Panc1 (cell line): ENCODE measurements around the gene IVNS1ABP. TPM values are rescaled to one million over a fixed set of nuclear protein-coding genes. Genes with fewer than 3 reads are reported as not detected.

ENCODE experiments used
- ATAC-seq: fragments of 200-7000 bp; cut with Tn5 transposase; 2 replicates; pipeline ENCODE4 v1.9.1; 2020; ENCODE audit warnings: mild to moderate bottlenecking, moderate library complexity
- BruUV-seq: library from RNA; stranded (reverse); fragments of 400-500 nt; replicated peaks from 2 replicates; lab custom pipeline; 2021; lab: Mats Ljungman, UMichigan
- CTCF ChIA-PET: fragments of 300-600 bp; sonication (Branson Sonifier 250); formaldehyde crosslinking; loops from one replicate; lab custom pipeline; 2022; ENCODE audit warnings: antibody characterized with exemption; lab: Charles Lee
- POLR2A ChIA-PET: fragments of 300-600 bp; sonication (Branson Sonifier 250); formaldehyde crosslinking; loops from one replicate; lab custom pipeline; 2022; ENCODE audit warnings: antibody characterized with exemption; lab: Charles Lee
- DNase-seq: peaks from one replicate; pipeline ENCODE4 v3.0.0-alpha.2; 2010; ENCODE audit warnings: low read depth, low spot score
- H3K27ac ChIP-seq: 2 replicates; pipeline ENCODE4 v1.5.1; 2011; ENCODE audit warnings: mild to moderate bottlenecking, low read length, inconsistent platforms
- H3K27me3 ChIP-seq: fragments of 200-500 bp; sonication (Bioruptor generic); 2 replicates; pipeline ENCODE4 v1.6.0; 2014; ENCODE audit warnings: low read length, inconsistent platforms; ENCODE audit not compliant: control insufficient read depth, insufficient read depth
- H3K36me3 ChIP-seq: fragments of 200-500 bp; sonication (Bioruptor generic); 2 replicates; pipeline ENCODE4 v1.5.1; 2014; ENCODE audit warnings: inconsistent platforms, mild to moderate bottlenecking, low read length, moderate library complexity; ENCODE audit not compliant: control insufficient read depth, insufficient read depth
- H3K4me1 ChIP-seq: 2 replicates; pipeline ENCODE4 v1.5.1; 2011; ENCODE audit warnings: inconsistent platforms, mild to moderate bottlenecking, low read length, moderate library complexity; ENCODE audit not compliant: control insufficient read depth, insufficient read depth
- H3K4me3 ChIP-seq, 2 experiments: 2 replicates each; pipeline ENCODE4 v1.5.1; 2011 to 2012; ENCODE audit warnings: low read depth in 2 of 2, low read length in 2 of 2, mild to moderate bottlenecking in 2 of 2, inconsistent platforms in 1 of 2, moderate library complexity in 1 of 2
- H3K9me3 ChIP-seq: fragments of 200-500 bp; sonication (Bioruptor generic); 2 replicates; pipeline ENCODE4 v1.5.1; 2014; ENCODE audit warnings: low read depth, mild to moderate bottlenecking, inconsistent platforms, low read length, moderate library complexity; ENCODE audit not compliant: control insufficient read depth, insufficient read depth
- POLR2AphosphoS5 ChIP-seq: IDR thresholded peaks from 2 replicates; pipeline ENCODE4 v1.6.1; 2012; ENCODE audit warnings: mild to moderate bottlenecking, low read depth, low read length, moderate library complexity
- REST ChIP-seq, 2 experiments: IDR thresholded peaks; 2 replicates each; pipeline ENCODE4 v1.6.1; 2011 to 2012; ENCODE audit warnings: low read depth in 2 of 2, control low read depth in 1 of 2, low read length in 1 of 2, mild to moderate bottlenecking in 1 of 2, moderate library complexity in 1 of 2; ENCODE audit not compliant: insufficient read depth in 1 of 2
- SIN3A ChIP-seq: IDR thresholded peaks from 2 replicates; pipeline ENCODE4 v1.6.1; 2012; ENCODE audit warnings: low read depth, mild to moderate bottlenecking, low read length, moderate library complexity, borderline replicate concordance; ENCODE audit not compliant: insufficient read depth
- TCF7L2 ChIP-seq: IDR thresholded peaks from 2 replicates; pipeline ENCODE4 v1.6.1; 2011; ENCODE audit warnings: mild to moderate bottlenecking, low read depth, low read length, inconsistent platforms
- in situ Hi-C: cut with HindIII; loops from 2 replicates; pipeline ENCODE4 v1.10.0; 2016; ENCODE audit warnings: low sequenced_read_pairs, low pct_unique_long_range_greater_than_20kb
- intact Hi-C: fragments of 100-400 bp; cut with micrococcal nuclease; formaldehyde crosslinking; loops from one replicate; pipeline ENCODE4 v1.10.0; 2022; ENCODE audit not compliant: unreplicated experiment
- total RNA-seq: library from RNA; stranded (reverse); gene quantifications from one replicate; pipeline ENCODE4 v1.2.1, GENCODE V29; 2021; ENCODE audit not compliant: unreplicated experiment
- TF ChIP-seq, protein P1 (sequence below): fragments of 450-650 bp; IDR thresholded peaks from 2 replicates; pipeline ENCODE4 v1.5.1; 2017; ENCODE audit warnings: mild to moderate bottlenecking

IVNS1ABP gene
- total RNA-seq, 1 experiment from 2014 or later = 70.2 TPM

DNA sequence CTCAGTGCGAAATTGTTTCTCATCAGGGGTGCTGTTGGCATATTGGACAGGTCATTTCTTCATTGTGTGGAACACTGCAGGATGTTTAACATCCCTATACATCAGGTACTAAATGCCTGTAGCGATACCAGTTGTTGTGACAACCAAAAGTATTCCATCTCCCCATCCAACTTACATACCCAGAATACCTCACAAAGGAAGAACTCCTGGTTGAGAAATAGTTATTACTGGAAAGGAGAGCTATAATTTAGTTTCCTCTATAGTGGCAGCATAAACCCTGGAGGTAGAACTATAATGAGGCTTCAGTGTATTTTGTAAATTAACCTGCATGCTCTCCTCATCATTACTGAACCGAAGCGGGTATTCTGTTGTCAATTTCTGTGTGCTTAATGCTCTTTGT lies 45.1 kb downstream of the IVNS1ABP start:
- no peak for DNase-seq
- ChIA-PET CTCF (no interaction called here), POLR2A (no interaction called here)
- intact Hi-C loops (no loop called here), in situ Hi-C loops (no loop called here)
- H3K27ac ChIP-seq = no peak overlapping the region
- no peak for ATAC-seq
- H3K36me3 ChIP-seq = no peaks in the 10 kb centered on the region
- TF ChIP-seq REST (IDR thresholded peaks at IDR 0.05; ENCODE audit: insufficient read depth in 1 of 2, low read depth in 2 of 2, low read length in 1 of 2) (no peak), TCF7L2 (no peak), POLR2AphosphoS5 (no peak), SIN3A (no peak)
- TF ChIP-seq, protein P1, sequence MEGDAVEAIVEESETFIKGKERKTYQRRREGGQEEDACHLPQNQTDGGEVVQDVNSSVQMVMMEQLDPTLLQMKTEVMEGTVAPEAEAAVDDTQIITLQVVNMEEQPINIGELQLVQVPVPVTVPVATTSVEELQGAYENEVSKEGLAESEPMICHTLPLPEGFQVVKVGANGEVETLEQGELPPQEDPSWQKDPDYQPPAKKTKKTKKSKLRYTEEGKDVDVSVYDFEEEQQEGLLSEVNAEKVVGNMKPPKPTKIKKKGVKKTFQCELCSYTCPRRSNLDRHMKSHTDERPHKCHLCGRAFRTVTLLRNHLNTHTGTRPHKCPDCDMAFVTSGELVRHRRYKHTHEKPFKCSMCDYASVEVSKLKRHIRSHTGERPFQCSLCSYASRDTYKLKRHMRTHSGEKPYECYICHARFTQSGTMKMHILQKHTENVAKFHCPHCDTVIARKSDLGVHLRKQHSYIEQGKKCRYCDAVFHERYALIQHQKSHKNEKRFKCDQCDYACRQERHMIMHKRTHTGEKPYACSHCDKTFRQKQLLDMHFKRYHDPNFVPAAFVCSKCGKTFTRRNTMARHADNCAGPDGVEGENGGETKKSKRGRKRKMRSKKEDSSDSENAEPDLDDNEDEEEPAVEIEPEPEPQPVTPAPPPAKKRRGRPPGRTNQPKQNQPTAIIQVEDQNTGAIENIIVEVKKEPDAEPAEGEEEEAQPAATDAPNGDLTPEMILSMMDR = no peak
- no peaks in the 10 kb centered on the region for H3K4me1 ChIP-seq
- no TSS peak for BruUV-seq
- H3K9me3 ChIP-seq = no peaks in the 10 kb centered on the region
- H3K27me3 ChIP-seq = no peaks in the 10 kb centered on the region
- H3K4me3 ChIP-seq = no peak overlapping the region

DNA sequence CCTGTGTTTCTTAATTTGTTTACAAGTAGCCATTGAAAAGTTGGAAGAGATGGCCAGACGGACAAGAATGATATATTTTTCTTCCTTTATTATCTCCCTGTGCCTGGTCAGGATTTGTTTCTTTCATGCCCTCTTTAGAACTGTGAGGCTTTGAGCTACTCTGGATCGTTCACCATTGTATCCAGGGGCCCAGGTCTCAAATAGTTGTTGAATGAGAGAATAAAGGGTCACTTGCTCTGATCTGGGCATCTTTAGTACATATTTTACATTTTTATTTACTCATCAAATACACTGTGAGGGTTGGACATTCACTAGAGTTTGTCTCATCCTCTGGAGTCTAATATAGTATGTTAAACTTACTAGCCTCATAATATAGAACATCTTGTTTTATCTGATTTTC lies 48.7 kb downstream of the IVNS1ABP start:
- H3K4me1 ChIP-seq = no peaks in the 10 kb centered on the region
- H3K4me3 ChIP-seq = no peak overlapping the region
- in situ Hi-C loops = no loop called here
- H3K27ac ChIP-seq = no peak overlapping the region
- intact Hi-C loops = no loop called here
- TF ChIP-seq REST (IDR thresholded peaks at IDR 0.05; ENCODE audit: insufficient read depth in 1 of 2, low read depth in 2 of 2, low read length in 1 of 2) (no peak), TCF7L2 (no peak), POLR2AphosphoS5 (no peak), SIN3A (no peak)
- TF ChIP-seq, protein P1 = no peak
- H3K9me3 ChIP-seq = no peaks in the 10 kb centered on the region
- DNase-seq (no peak), ATAC-seq (no peak)
- no peaks in the 10 kb centered on the region for H3K27me3 ChIP-seq
- ChIA-PET CTCF (no interaction called here), POLR2A (no interaction called here)
- BruUV-seq = no TSS peak
- no peaks in the 10 kb centered on the region for H3K36me3 ChIP-seq
